ENCODE measurements around the gene PLD2.

Gene PLD2

GRCh38 chr17:4858068-4858881 is 51.3 kb downstream of the PLD2 start:
- peaks cover 0 to 21% of the 10 kb centered on the region in 2 experiments; a peak in 2 of 3 replicates for H3K36me3 ChIP-seq (ENCODE audit: control insufficient read depth in 2 of 2, insufficient read depth in 1 of 2, low read length in 2 of 2)
- no peak overlapping the region for H3K4me3 ChIP-seq (ENCODE audit: low read depth, low read length)
- TF ChIP-seq ZNF837 (tag by site-specific recombination; IDR thresholded peaks at IDR 0.05) (no peak), GLIS1 (tag by site-specific recombination; IDR thresholded peaks at IDR 0.05) (0 out of 2 replicates have a peak, but pooled peaks have one; percentile 13)
- H3K4me1 ChIP-seq (ENCODE audit: control insufficient read depth, insufficient read depth, low read length) = no peaks in the 10 kb centered on the region; the same call in 1 of the 2 replicates
- no peak overlapping the region for H3K27ac ChIP-seq (ENCODE audit: extremely low read depth, low read depth, low read length)
- no peaks in the 10 kb centered on the region for H3K9me3 ChIP-seq (ENCODE audit: control insufficient read depth, insufficient read depth, low read depth, low read length)
- POLR2A ChIA-PET = interaction anchor here (0.6 to 1.1 kb wide), 6 partner anchors 20 to 458 kb away, joined by 3 to 7 read pairs (median 3); no protein-coding TSS in a partner anchor
- CTCF ChIA-PET = interaction anchor here (0.6 to 1.7 kb wide), 12 partner anchors 9 to 627 kb away, joined by 3 to 7 read pairs (median 4); partner anchors contain the start of genes CHRNE and GLTPD2

- no peak for TF ChIP-seq ZEB2 (tag by site-specific recombination; IDR thresholded peaks at IDR 0.05)
- no peak for TF ChIP-seq ZNF114 (tag by site-specific recombination; IDR thresholded peaks at IDR 0.05)
- TF ChIP-seq RBAK (tag by site-specific recombination; IDR thresholded peaks at IDR 0.05) = no peak
- TF ChIP-seq ZBTB26 (tag by site-specific recombination; optimal IDR thresholded peaks at IDR 0.05) = no peak
- no peak for TF ChIP-seq ZNF155 (tag by site-specific recombination; IDR thresholded peaks at IDR 0.05)
- TF ChIP-seq PRDM2 (tag by site-specific recombination; IDR thresholded peaks at IDR 0.05; ENCODE audit: borderline replicate concordance) = no peak
- TF ChIP-seq ZNF223 (tag by site-specific recombination; IDR thresholded peaks at IDR 0.05) = no peak
- 0 out of 2 replicates have a peak, but pooled peaks have one; percentile 19 for TF ChIP-seq ZIC2 (tag by site-specific recombination; IDR thresholded peaks at IDR 0.05)
- peak; percentile 37 for TF ChIP-seq PRDM10 (tag by site-specific recombination; IDR thresholded peaks at IDR 0.05)
- TF ChIP-seq PATZ1 (tag by site-specific recombination; IDR thresholded peaks at IDR 0.05) = no peak
- no peak for TF ChIP-seq ZNF561 (tag by site-specific recombination; IDR thresholded peaks at IDR 0.05; ENCODE audit: borderline replicate concordance)
- Histone ChIP-seq H3K4me1 (ENCODE audit: control insufficient read depth, insufficient read depth, low read length) (no peaks in the 10 kb centered on the region; the same call in 1 of the 2 replicates), H3K4me3 (ENCODE audit: low read depth, low read length) (no peak overlapping the region), H3K27ac (ENCODE audit: extremely low read depth, low read depth, low read length) (no peak overlapping the region), H3K36me3 (ENCODE audit: control insufficient read depth in 2 of 2, insufficient read depth in 1 of 2, low read length in 2 of 2) (peaks cover 0 to 21% of the 10 kb centered on the region in 2 experiments; a peak in 2 of 3 replicates), H3K9me3 (ENCODE audit: control insufficient read depth, insufficient read depth, low read depth, low read length) (no peaks in the 10 kb centered on the region)
- ChIA-PET CTCF (interaction anchor here (0.6 to 1.5 kb wide), 3 partner anchors 23 to 70 kb away, joined by 3 to 4 read pairs (median 3); partner anchors contain the start of gene GLTPD2), POLR2A (no interaction called here)
These were observed 51.9 kb downstream of the PLD2 start for GRCh38 chr17:4858882-4859260.

Data from HEK293 (cell line).